ENCODE measurements around the gene GRIA1.

Gene GRIA1

DNA sequence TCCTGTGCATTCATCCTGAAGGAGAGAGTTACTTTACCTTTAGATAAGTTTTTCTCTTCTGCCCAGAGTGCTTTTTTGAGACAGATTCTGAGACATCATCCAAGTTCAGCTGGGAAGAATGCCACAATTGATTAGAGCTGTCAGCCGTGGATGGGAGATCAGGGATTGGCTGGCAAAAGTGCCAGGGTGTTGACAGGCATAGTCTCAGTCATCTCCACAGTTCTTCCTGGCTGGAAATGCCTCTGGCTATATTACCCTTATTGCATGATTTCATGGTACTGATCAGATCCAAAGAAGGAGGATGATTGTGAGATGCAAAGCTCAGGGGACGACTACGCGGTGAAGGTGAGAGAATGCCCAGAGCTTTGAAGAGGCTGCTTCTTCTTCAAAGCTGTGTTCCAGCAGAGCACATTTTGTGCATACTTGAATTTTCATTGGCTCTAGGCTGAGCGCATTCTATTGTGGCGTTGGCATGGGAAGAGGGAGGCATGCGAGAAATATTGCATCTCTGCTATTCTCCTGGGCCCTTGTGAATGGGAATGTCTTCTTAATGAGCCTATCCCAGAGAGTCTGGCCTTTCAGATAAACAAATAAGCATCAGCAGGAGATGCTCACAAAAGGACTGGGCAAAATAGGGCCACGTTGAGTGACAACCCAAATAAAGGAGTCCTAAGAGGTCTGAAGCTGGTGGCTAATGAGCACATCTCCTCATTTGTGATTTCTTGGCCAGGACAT lies 82.1 kb downstream of the GRIA1 start:
- Histone ChIP-seq H3K4me1 (peaks cover 0 to 62% (median 45%) of the 10 kb centered on the region in 4 donors), H3K27ac (peak overlapping the region; percentile 64 to 75), H3K9me3 (no peaks in the 10 kb centered on the region), H3K36me3 (no peaks in the 10 kb centered on the region), H3K27me3 (no peaks in the 10 kb centered on the region), H3K4me3 (no peak overlapping the region)
- intact Hi-C loops (cut with DNase I; ENCODE audit: low total_unique reads) = no loop called here
- no peak for TF ChIP-seq CTCF (IDR thresholded peaks at IDR 0.05)
- DNase-seq = no peak

GRCh38 chr5:153573326-153574033 lies 83.0 kb downstream of the GRIA1 start:
- Histone ChIP-seq H3K27me3 (no peaks in the 10 kb centered on the region), H3K27ac (peak overlapping the region; percentile 64 to 75), H3K4me3 (no peak overlapping the region), H3K9me3 (no peaks in the 10 kb centered on the region), H3K36me3 (no peaks in the 10 kb centered on the region), H3K4me1 (peaks cover 0 to 61% (median 45%) of the 10 kb centered on the region in 4 donors)
- intact Hi-C loops (cut with DNase I; ENCODE audit: low total_unique reads) = no loop called here
- no peak for TF ChIP-seq CTCF (IDR thresholded peaks at IDR 0.05)
- DNase-seq = peak in 1 of 2 donors; percentile 71

- Histone ChIP-seq H3K4me1 (no peaks in the 10 kb centered on the region), H3K36me3 (no peaks in the 10 kb centered on the region), H3K9me3 (no peaks in the 10 kb centered on the region), H3K27me3 (peaks cover 0 to 4% of the 10 kb centered on the region in 2 donors), H3K27ac (no peak overlapping the region), H3K4me3 (no peak overlapping the region)
- intact Hi-C loops (cut with DNase I; ENCODE audit: low total_unique reads) = no loop called here
- no peak for TF ChIP-seq CTCF (IDR thresholded peaks at IDR 0.05)
- no peak for DNase-seq
These were observed 93.9 kb downstream of the GRIA1 start for GRCh38 chr5:153584126-153584959.

GRCh38 chr5:153584960-153585359 lies 94.5 kb downstream of the GRIA1 start:
- H3K4me3 ChIP-seq = no peak overlapping the region
- H3K36me3 ChIP-seq = no peaks in the 10 kb centered on the region
- H3K27ac ChIP-seq = no peak overlapping the region
- DNase-seq = no peak
- H3K9me3 ChIP-seq = no peaks in the 10 kb centered on the region
- TF ChIP-seq CTCF (IDR thresholded peaks at IDR 0.05) = no peak
- peaks cover 0 to 4% of the 10 kb centered on the region in 2 donors for H3K27me3 ChIP-seq
- H3K4me1 ChIP-seq = no peaks in the 10 kb centered on the region
- intact Hi-C loops (cut with DNase I; ENCODE audit: low total_unique reads) = no loop called here

DNA sequence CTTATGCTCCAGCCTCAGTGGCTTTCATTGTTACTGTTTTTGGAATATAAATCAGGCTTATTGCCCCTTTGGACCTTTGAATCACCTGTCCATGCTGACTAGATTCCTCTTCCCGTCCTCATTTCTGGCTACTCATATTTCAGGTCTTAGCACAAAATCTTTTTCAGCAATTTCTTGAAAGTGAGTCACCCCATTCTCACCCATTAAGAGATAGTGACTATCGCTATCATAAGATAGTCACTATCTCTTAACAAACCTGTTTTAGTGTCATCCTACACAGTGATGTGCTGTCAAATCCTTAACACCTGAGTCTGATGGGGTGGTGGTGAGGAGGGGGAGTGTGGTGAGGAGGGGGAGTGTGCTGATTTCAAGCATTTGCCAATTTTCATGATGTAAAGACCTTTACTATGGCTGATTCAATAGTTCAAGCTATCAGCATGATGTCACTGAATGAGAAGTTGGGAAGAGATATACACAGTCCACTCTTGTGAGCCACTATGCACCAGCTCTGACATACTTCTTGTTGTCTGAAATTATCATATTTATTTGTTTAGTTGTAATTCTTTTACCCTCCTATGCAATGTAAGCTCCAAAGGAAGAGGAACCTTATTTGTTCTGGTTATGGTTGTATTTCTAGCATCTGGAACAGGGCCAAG lies 95.3 kb downstream of the GRIA1 start:
- Histone ChIP-seq H3K4me3 (no peak overlapping the region), H3K9me3 (no peaks in the 10 kb centered on the region), H3K36me3 (no peaks in the 10 kb centered on the region), H3K27me3 (peaks cover 0 to 4% of the 10 kb centered on the region in 2 donors), H3K4me1 (no peaks in the 10 kb centered on the region), H3K27ac (no peak overlapping the region)
- no peak for DNase-seq
- intact Hi-C loops (cut with DNase I; ENCODE audit: low total_unique reads) = no loop called here
- TF ChIP-seq CTCF (IDR thresholded peaks at IDR 0.05) = no peak
